ENCODE results near the gene SLC4A2.

GRCh38 chr7:151114151-151115090 is 55.0 kb downstream of the SLC4A2 start:
- TF ChIP-seq POLR2A (IDR thresholded peaks at IDR 0.05), result no peak
- no peak for TF ChIP-seq CTCF (IDR thresholded peaks at IDR 0.05)

All from right lobe of liver (tissue), 4 donors.